H1 (cell line): Measurements from ENCODE around the gene WDR77. TPM values are rescaled to one million over a fixed set of nuclear protein-coding genes. Genes with fewer than 3 reads are reported as not detected.

Source experiments
- CTCF ChIA-PET: fragments of 300-600 bp; sonication (Branson Sonifier 250); formaldehyde crosslinking; loops from one replicate; lab custom pipeline; 2021; ENCODE audit not compliant: partially characterized antibody; lab: Charles Lee
- POLR2A ChIA-PET: fragments of 300-600 bp; sonication (Branson Sonifier 250); formaldehyde crosslinking; loops from one replicate; lab custom pipeline; 2021; ENCODE audit warnings: inconsistent platforms; ENCODE audit not compliant: partially characterized antibody; lab: Charles Lee
- DNase-seq, 2 experiments: peaks; one replicate each; pipeline versions ENCODE4 v3.0.0 to v3.0.0-alpha.2; 2010 to 2022; ENCODE audit warnings: low spot score in 2 of 2, low read depth in 1 of 2, mixed read lengths in 1 of 2
- FAIRE-seq: peaks from 2 replicates; lab custom pipeline; 2011; peaks lifted over from hg19 to GRCh38; lab: Jason Lieb, UNC
- H2AFZ ChIP-seq: 2 replicates; pipeline ENCODE4 v1.8.1; 2012; ENCODE audit warnings: low read length, inconsistent platforms
- H2AK5ac ChIP-seq: 2 replicates; pipeline ENCODE4 v1.6.1; 2013; ENCODE audit warnings: low read depth, low read length
- H2BK120ac ChIP-seq: replicated peaks from 2 replicates; pipeline ENCODE3; 2013; ENCODE audit warnings: low read depth, low read length, inconsistent platforms
- H2BK12ac ChIP-seq: 2 replicates; pipeline ENCODE4 v1.6.1; 2013; ENCODE audit warnings: low read depth, low read length
- H2BK15ac ChIP-seq: 2 replicates; pipeline ENCODE4 v1.6.1; 2013; ENCODE audit warnings: low read length
- H2BK20ac ChIP-seq: 2 replicates; pipeline ENCODE4 v1.6.1; 2013; ENCODE audit warnings: low read length
- H2BK5ac ChIP-seq: 2 replicates; pipeline ENCODE4 v1.6.1; 2013; ENCODE audit warnings: low read depth, low read length
- H3K14ac ChIP-seq: 2 replicates; pipeline ENCODE4 v1.6.1; 2013; ENCODE audit warnings: inconsistent platforms; ENCODE audit not compliant: insufficient read length
- H3K18ac ChIP-seq: 2 replicates; pipeline ENCODE4 v1.6.1; 2013; ENCODE audit warnings: low read length; ENCODE audit errors: extremely low read depth
- H3K23ac ChIP-seq: 2 replicates; pipeline ENCODE4 v1.6.1; 2013; ENCODE audit warnings: inconsistent platforms; ENCODE audit not compliant: insufficient read length
- H3K23me2 ChIP-seq: 2 replicates; pipeline ENCODE4 v1.6.1; 2013; ENCODE audit warnings: low read depth, low read length
- H3K27ac ChIP-seq: 2 replicates; pipeline ENCODE4 v1.6.1; 2011; ENCODE audit warnings: low read depth, low read length, inconsistent platforms
- H3K27me3 ChIP-seq, 4 experiments: replicated peaks in 1 of 4; 1 replicate in 1 of 4; 2 replicates in 3 of 4; pipeline versions ENCODE4 v1.6.1 to v1.8.1; 2011 to 2013; ENCODE audit warnings: low read length in 3 of 4, mild to moderate bottlenecking in 3 of 4, inconsistent platforms in 2 of 4, mixed read lengths in 2 of 4, moderate library complexity in 1 of 4; ENCODE audit not compliant: control insufficient read depth in 3 of 4, insufficient read depth in 3 of 4; ENCODE audit errors: extremely low read depth in 1 of 4
- H3K36me3 ChIP-seq, 4 experiments: 2 replicates each; pipeline versions ENCODE4 v1.6.1 to v1.8.1; 2011 to 2013; ENCODE audit warnings: mild to moderate bottlenecking in 4 of 4, low read length in 3 of 4, moderate library complexity in 2 of 4, control low read depth in 1 of 4, inconsistent platforms in 1 of 4; ENCODE audit not compliant: insufficient read depth in 4 of 4, control insufficient read depth in 2 of 4
- H3K4ac ChIP-seq: replicated peaks from 2 replicates; pipeline ENCODE3; 2013; ENCODE audit warnings: low read length, low read depth, mixed read lengths, inconsistent platforms; ENCODE audit not compliant: insufficient read length
- H3K4me1 ChIP-seq, 4 experiments: replicated peaks in 1 of 4; 1 replicate in 1 of 4; 2 replicates in 3 of 4; pipeline versions ENCODE4 v1.6.1 to v1.8.1; 2011 to 2013; ENCODE audit warnings: low read length in 3 of 4, inconsistent platforms in 2 of 4, mixed read lengths in 1 of 4; ENCODE audit not compliant: insufficient read depth in 4 of 4, control insufficient read depth in 3 of 4
- H3K4me2 ChIP-seq, 2 experiments: 2 replicates each; pipeline versions ENCODE4 v1.6.1 to v1.8.1; 2011 to 2013; ENCODE audit warnings: low read depth in 2 of 2, low read length in 2 of 2, control low read depth in 1 of 2, inconsistent platforms in 1 of 2, mild to moderate bottlenecking in 1 of 2; ENCODE audit not compliant: insufficient read depth in 1 of 2
- H3K4me3 ChIP-seq, 4 experiments: fragments of 200-600, 300-600 bp in 1 of 4; sonication (generic), shearing (Covaris generic), sonication (Bioruptor Twin) in 1 of 4; 2 replicates each; pipeline versions ENCODE4 v1.5.1 to v1.8.1; 2011 to 2016; ENCODE audit warnings: low read length in 4 of 4, low read depth in 3 of 4, control low read depth in 2 of 4, inconsistent platforms in 2 of 4, mild to moderate bottlenecking in 2 of 4, mixed read lengths in 1 of 4, moderate library complexity in 1 of 4; ENCODE audit not compliant: insufficient read depth in 2 of 4; ENCODE audit errors: extremely low read depth in 1 of 4
- H3K56ac ChIP-seq: replicated peaks from 2 replicates; pipeline ENCODE3; 2013; ENCODE audit warnings: low read depth, mild to moderate bottlenecking, mixed read lengths, low read length, inconsistent platforms; ENCODE audit not compliant: insufficient read length
- H3K79me1 ChIP-seq: 2 replicates; pipeline ENCODE4 v1.6.1; 2013; ENCODE audit warnings: low read depth, low read length, control low read depth
- H3K79me2 ChIP-seq, 2 experiments: 2 replicates each; pipeline versions ENCODE4 v1.6.1 to v1.8.1; 2012 to 2013; ENCODE audit warnings: low read length in 2 of 2, mild to moderate bottlenecking in 2 of 2, inconsistent platforms in 1 of 2; ENCODE audit not compliant: insufficient read depth in 2 of 2, control insufficient read depth in 1 of 2
- H3K9ac ChIP-seq, 4 experiments: replicated peaks in 1 of 4; 1 replicate in 1 of 4; 2 replicates in 3 of 4; pipeline versions ENCODE4 v1.6.1 to v1.8.1; 2011 to 2013; ENCODE audit warnings: low read depth in 3 of 4, low read length in 3 of 4, control low read depth in 2 of 4, mild to moderate bottlenecking in 2 of 4, moderate library complexity in 2 of 4, inconsistent platforms in 1 of 4; ENCODE audit errors: extremely low read depth in 1 of 4
- H3K9me3 ChIP-seq, 2 experiments: 2 replicates each; pipeline versions ENCODE4 v1.6.1 to v1.8.1; 2012 to 2013; ENCODE audit warnings: mild to moderate bottlenecking in 2 of 2, moderate library complexity in 2 of 2, control low read depth in 1 of 2, inconsistent platforms in 1 of 2, low read depth in 1 of 2, low read length in 1 of 2, mixed read lengths in 1 of 2; ENCODE audit not compliant: insufficient read depth in 2 of 2
- H4K20me1 ChIP-seq, 2 experiments: replicated peaks in 1 of 2; 2 replicates each; pipeline versions ENCODE3 to v1.8.1; 2011 to 2013; ENCODE audit warnings: inconsistent platforms in 2 of 2, low read length in 2 of 2, mild to moderate bottlenecking in 1 of 2; ENCODE audit not compliant: insufficient read depth in 2 of 2, control insufficient read depth in 1 of 2
- H4K5ac ChIP-seq: 2 replicates; pipeline ENCODE4 v1.6.1; 2013; ENCODE audit warnings: low read length, low read depth, mixed read lengths, inconsistent platforms; ENCODE audit not compliant: insufficient read length
- H4K8ac ChIP-seq: 2 replicates; pipeline ENCODE4 v1.8.0; 2013; ENCODE audit warnings: mild to moderate bottlenecking, moderate library complexity, low read length, inconsistent platforms; ENCODE audit not compliant: insufficient read depth; ENCODE audit errors: extremely low read depth
- H4K91ac ChIP-seq: replicated peaks from 2 replicates; pipeline ENCODE3; 2013; ENCODE audit warnings: low read length, mixed read lengths, inconsistent platforms; ENCODE audit not compliant: insufficient read length
- BRCA1 ChIP-seq: IDR thresholded peaks from 2 replicates; pipeline ENCODE4 v1.6.1; 2012; ENCODE audit warnings: low read depth, low read length, improper control_type of control experiment
- CEBPB ChIP-seq: IDR thresholded peaks from 2 replicates; pipeline ENCODE4 v1.6.1; 2012; ENCODE audit warnings: low read depth, low read length
- WGBS, 2 experiments: shearing (Covaris generic) in 1 of 2; methylation state at CpG; one replicate each; pipeline versions ENCODE4 v1.1.6 to v1.1.7; 2013 to 2015; ENCODE audit warnings: low lambda C conversion rate in 2 of 2, mixed read lengths in 2 of 2, inconsistent platforms in 1 of 2, low coverage in 1 of 2, missing lambda C conversion rate in 1 of 2; ENCODE audit not compliant: insufficient replicate concordance in 2 of 2, insufficient coverage in 1 of 2, insufficient read length in 1 of 2; ENCODE audit errors: extremely low coverage in 1 of 2, missing lambda C conversion rate in 1 of 2; 5-methylcytosine and 5-hydroxymethylcytosine counted together
- polyA plus RNA-seq, 7 experiments: library from polyadenylated mRNA; depleted of rRNA in 3 of 7; stranded (reverse) in 5 of 7; unstranded in 2 of 7; fragments of >200 nt in 5 of 7; fragments of 200-250 nt in 2 of 7; gene quantifications; 1 replicate in 5 of 7; 2 replicates in 1 of 7; 4 replicates in 1 of 7; pipeline versions ENCODE4 v1.2.1 to v1.2.3, GENCODE V29; 2011 to 2013; ENCODE audit warnings: missing spikeins in 2 of 7, mixed read lengths in 2 of 7
- total RNA-seq: library from RNA; stranded (reverse); fragmentation: NEBNext Ultra II Directional; extraction: Animal tissue kit (Norgen Biotek cat#: 25700); gene quantifications from 2 replicates; pipeline ENCODE4 v1.2.1, GENCODE V29; 2021

WDR77 gene
- total and polyA plus RNA-seq, 2 of the 8 experiments (the other 6 are each of a cell fraction or from before 2014, with no cell fraction given): 66.0 to 156 TPM

DNA sequence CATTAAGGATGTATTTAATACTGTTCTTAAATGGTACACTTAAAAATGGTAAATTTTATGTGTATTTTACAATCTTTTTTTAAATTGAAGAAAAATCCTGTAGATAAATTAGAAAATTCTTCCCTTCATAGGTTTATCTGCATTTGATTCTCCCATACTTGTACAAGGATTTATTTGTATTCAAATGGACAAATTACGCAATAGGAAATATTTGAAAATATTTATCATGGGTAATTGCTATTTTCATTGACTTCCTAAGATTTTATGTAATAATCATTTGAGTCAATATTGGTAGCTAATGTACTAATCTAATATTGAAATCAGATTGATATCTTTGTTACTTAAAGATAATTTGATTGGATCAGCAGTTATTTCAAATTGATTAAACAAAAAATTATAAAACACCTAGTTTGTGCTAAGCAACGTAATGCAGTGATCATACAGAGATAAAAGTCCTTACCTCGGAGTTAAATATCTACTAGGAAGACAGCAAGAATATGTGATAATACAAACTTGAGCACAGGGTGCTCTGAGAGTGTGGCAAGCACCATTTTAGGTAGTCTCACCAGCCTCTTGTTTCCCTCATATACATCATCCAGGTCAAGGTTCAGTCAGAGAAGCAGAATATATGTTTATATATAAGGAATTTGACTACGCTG is 13.4 kb upstream of the WDR77 start:
- Histone ChIP-seq H3K79me2 (no peaks in the 10 kb centered on the region), H2BK12ac (no peak overlapping the region), H2BK120ac (no peak overlapping the region), H2AFZ (no peak overlapping the region), H3K23ac (no peak overlapping the region), H2BK20ac (no peak overlapping the region), H2BK5ac (no peak overlapping the region), H4K91ac (no peak overlapping the region), H2AK5ac (no peak overlapping the region), H3K14ac (no peak overlapping the region), H3K79me1 (no peaks in the 10 kb centered on the region), H3K27ac (no peak overlapping the region), H4K8ac (no peak overlapping the region), H3K4me1 (no peaks in the 10 kb centered on the region), H3K9ac (no peak overlapping the region), H4K20me1 (no peaks in the 10 kb centered on the region), H3K9me3 (no peaks in the 10 kb centered on the region), H3K4ac (no peak overlapping the region), H3K4me2 (no peak overlapping the region), H4K5ac (no peak overlapping the region), H3K27me3 (no peaks in the 10 kb centered on the region), H2BK15ac (no peak overlapping the region), H3K18ac (no peak overlapping the region), H3K56ac (no peak overlapping the region), H3K23me2 (no peaks in the 10 kb centered on the region), H3K36me3 (peaks cover 5 to 43% (median 26%) of the 10 kb centered on the region in 4 experiments; a peak in 7 of 8 replicates), H3K4me3 (no peak overlapping the region)
- POLR2A ChIA-PET: interaction anchor here (1.5 to 2.2 kb wide), 3 partner anchors 10 to 15 kb away, joined by 3 to 13 read pairs (median 5); partner anchors contain the start of gene WDR77
- no peak for FAIRE-seq
- WGBS, 2 experiments: 89% methylated on average over 4 of the region's 4 CpGs; no CpG with 5 or more reads in 1 of the 2 experiments
- TF ChIP-seq CEBPB (peak; percentile 44; the same call in 1 of the 2 replicates), BRCA1 (no peak)
- CTCF ChIA-PET: interaction anchor here (0.6 to 1.5 kb wide), 7 partner anchors 9 to 635 kb away, joined by 3 to 4 read pairs (median 3); no protein-coding TSS in a partner anchor
- no peak for DNase-seq
